SKM-1 treated with dmso at 0.1 percent for 144 hours (cell line): ENCODE measurements around the gene RPS6KA2.

Experiments
- DNase-seq: peaks from one replicate; lab custom pipeline; 2025; ENCODE audit not compliant: unreplicated experiment; lab: John Stamatoyannopoulos, UW

The RPS6KA2 gene

GRCh38 chr6:166490671-166491500 is 136.2 kb downstream of the RPS6KA2 start:
- DNase-seq, result no peak

GRCh38 chr6:166489301-166490155 is 137.5 kb downstream of the RPS6KA2 start:
- DNase-seq, result no peak

- no peak for DNase-seq
Observed at GRCh38 chr6:166488701-166489100, 138.3 kb downstream of the RPS6KA2 start.

DNA sequence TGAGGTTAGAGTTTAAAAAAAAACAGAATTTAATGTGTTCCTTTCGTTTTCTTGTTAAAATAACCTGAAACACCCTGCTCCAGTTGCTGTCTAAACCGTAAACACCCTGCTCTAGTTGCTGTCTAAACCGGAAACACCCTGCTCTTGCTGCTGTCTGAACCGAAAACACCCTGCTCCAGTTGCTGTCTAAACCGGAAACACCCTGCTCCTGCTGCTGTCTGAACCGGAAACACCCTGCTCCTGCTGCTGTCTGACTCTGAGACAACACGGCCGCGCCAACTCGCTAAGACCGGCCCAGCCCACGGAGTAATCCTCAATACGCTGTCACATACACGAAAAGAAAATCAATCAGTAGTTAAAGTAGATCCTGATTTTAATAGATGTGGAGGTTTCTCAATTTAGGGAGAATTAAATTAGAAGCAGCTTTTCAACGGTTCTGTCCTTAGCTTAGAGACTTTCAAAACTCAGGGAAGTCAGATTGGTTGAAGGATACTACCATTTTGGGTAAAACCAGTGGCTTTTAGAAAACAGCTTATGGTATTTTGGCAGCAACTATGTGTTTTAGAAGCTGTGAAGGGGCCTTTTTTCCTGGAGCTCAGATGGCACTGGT is 138.9 kb downstream of the RPS6KA2 start:
- DNase-seq, result no peak

GRCh38 chr6:166487148-166487547 is 139.9 kb downstream of the RPS6KA2 start:
- no peak for DNase-seq

DNA sequence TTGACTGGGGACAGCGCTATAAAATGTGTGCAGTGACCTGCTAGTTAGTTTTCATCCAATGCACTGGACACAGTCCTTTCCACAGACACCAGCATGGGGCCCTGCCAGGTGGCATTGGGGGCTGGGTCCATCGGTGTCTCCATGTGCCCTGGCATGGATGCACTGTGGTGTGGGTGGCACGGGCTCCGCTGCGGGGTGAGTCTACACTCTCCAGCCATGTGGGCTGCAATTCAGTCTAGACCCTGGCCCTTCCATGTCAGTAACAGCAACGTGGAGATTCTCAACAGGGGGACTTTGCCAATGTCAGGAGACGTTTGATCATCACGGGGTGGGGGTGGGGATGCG is 140.5 kb downstream of the RPS6KA2 start:
- no peak for DNase-seq

GRCh38 chr6:166485651-166486535 is 141.2 kb downstream of the RPS6KA2 start:
- no peak for DNase-seq

- DNase-seq, result no peak
Observed at GRCh38 chr6:166484863-166485262, 142.2 kb downstream of the RPS6KA2 start.

DNA sequence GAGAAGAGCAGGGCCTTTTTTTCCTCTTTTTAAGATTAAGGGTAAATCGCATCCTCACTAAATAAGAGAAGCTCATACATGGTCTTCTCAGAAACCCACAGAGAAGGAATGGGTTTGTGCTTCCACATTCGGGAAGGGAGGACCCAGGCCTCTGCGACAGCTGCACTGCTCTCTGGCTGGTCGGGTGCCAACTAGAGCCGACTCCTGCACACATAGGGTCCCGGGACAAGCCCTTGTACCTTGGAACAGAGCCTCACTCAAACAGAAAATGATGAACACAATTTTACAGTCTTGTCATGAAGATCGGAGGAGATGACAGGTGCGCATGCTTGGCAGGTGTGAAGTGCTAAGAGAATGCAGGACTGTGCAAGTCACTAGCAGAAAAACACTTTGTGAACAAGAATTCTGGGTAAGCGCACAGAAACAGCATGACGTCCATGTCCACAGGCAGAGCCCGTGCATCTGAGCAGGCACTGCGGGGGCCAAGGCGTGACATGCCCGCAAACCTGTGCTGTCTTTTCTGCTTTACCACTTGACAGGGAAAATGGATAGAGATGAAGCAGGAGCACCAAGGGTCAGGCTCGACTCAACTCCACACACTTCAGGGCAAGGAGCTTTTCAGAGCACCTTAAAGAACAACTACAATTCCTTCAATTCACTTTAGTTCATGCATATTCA is 143.3 kb downstream of the RPS6KA2 start:
- DNase-seq, result no peak

DNA sequence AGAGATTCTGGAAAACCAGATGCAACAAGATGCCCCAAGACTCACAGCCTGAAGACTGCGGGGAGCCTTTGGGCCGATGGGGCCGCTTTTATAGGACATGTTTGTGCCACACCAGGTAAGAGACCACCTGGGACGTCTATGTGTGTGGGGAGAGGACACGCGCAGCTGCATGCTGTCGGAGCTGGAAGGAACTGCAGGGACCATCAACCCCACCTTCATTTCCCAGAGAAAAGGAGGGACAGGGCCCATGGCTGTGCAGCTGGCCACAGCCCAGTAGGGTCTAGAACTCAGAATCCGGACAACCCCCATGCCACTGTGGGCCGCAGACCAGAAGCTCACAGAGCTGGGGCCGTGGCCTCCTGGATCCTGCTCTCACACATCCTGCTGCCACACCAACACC is 144.0 kb downstream of the RPS6KA2 start:
- DNase-seq, result no peak

DNA sequence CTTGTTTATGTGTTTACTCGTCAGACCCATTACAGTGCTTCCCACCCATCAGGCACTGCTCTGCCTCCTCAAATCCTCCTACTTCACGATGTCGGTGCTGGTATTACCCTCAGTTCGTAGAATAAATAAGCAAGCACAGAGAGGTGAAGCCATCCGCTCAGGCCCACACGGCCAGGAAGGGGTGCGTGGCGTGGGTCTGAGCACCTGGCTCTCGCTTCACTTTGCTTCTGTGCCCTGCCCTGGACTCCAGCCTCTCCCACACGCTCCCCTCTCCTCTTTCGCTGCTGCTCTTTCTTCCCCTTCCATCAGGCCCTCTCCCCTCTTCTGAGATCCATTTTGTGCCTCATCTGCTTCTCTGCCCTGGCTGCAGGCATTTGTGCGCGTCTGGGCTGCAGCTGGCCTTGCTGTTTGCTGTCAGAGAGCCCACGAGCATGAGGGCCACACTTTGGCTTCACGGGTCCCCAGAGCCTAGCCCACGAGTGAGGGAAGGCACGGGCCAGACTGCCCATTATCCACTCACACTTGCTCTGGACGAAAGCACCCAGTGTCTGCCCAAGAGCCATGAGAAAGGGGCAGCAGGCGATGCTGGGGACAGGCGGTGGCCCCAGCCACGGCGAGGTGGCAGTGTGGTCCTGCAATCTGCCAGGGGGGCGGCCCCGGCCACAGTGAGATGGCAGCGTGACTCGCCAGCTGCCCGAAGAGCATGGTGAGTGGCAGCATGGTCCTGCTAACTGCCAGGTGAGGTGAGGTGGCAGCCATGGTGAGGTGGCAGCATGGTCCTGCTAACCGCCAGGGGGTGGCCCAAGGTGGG is 148.1 kb downstream of the RPS6KA2 start:
- DNase-seq, result no peak

GRCh38 chr6:166477647-166478365 is 149.2 kb downstream of the RPS6KA2 start:
- no peak for DNase-seq

- no peak for DNase-seq
Observed at GRCh38 chr6:166476634-166477215, 150.3 kb downstream of the RPS6KA2 start.

GRCh38 chr6:166476061-166476591 is 150.9 kb downstream of the RPS6KA2 start:
- DNase-seq, result no peak

GRCh38 chr6:166474721-166475565 is 152.1 kb downstream of the RPS6KA2 start:
- no peak for DNase-seq

- no peak for DNase-seq
Observed at GRCh38 chr6:166473886-166474571, 153.0 kb downstream of the RPS6KA2 start.

GRCh38 chr6:166472636-166473035 is 154.4 kb downstream of the RPS6KA2 start:
- no peak for DNase-seq
